NB4 (cell line): ENCODE data around the gene RBM26.

Experiments
- CTCF ChIP-seq: IDR thresholded peaks from one replicate; pipeline ENCODE4 v1.5.1; 2012; ENCODE audit warnings: low read depth, low read length
- MYC ChIP-seq: IDR thresholded peaks from 2 replicates; pipeline ENCODE4 v1.6.1; 2011; ENCODE audit warnings: low read depth, low read length
- POLR2A ChIP-seq: IDR thresholded peaks from 2 replicates; pipeline ENCODE4 v1.6.1; 2011; ENCODE audit warnings: mild to moderate bottlenecking; ENCODE audit not compliant: insufficient read length; ENCODE audit errors: extremely low read depth

GRCh38 chr13:79419365-79419764, 13.3 kb upstream of the RBM26 start:
- TF ChIP-seq CTCF: no peak
- TF ChIP-seq POLR2A: no peak
- no peak for TF ChIP-seq MYC
